OCI-LY7 (cell line): ENCODE results near the gene KRTAP21-1. TPM values are rescaled to one million over a fixed set of nuclear protein-coding genes. Genes with fewer than 3 reads are reported as not detected.

Experiments used
- BruUV-seq: library from RNA; stranded (reverse); fragments of 400-500 nt; replicated peaks from 2 replicates; lab custom pipeline; 2021; lab: Mats Ljungman, UMichigan
- CTCF ChIA-PET: fragments of 300-600 bp; sonication (Branson Sonifier 250); formaldehyde crosslinking; loops from one replicate; lab custom pipeline; 2022; ENCODE audit warnings: antibody characterized with exemption; ENCODE audit not compliant: unreplicated experiment; lab: Charles Lee
- POLR2A ChIA-PET: fragments of 300-600 bp; sonication (Branson Sonifier 250); formaldehyde crosslinking; loops from one replicate; lab custom pipeline; 2022; ENCODE audit warnings: antibody characterized with exemption; lab: Charles Lee
- DNase-seq: peaks from one replicate; pipeline ENCODE4 v3.0.0-alpha.2; 2015; ENCODE audit warnings: low spot score
- H2AFZ ChIP-seq: fragments of 200-600 bp; sonication (generic), shearing (Covaris generic); 2 replicates; pipeline ENCODE4 v1.6.1; 2014; ENCODE audit warnings: mild to moderate bottlenecking, antibody characterized with exemption, low read length, moderate library complexity
- H3K27ac ChIP-seq: fragments of 200-600 bp; sonication (generic); 2 replicates; pipeline ENCODE4 v1.5.1; 2014; ENCODE audit warnings: mixed run types, low read depth, mild to moderate bottlenecking, moderate library complexity, low read length, inconsistent platforms; ENCODE audit not compliant: poor library complexity, severe bottlenecking
- H3K36me3 ChIP-seq: fragments of 200-600 bp; sonication (generic); 2 replicates; pipeline ENCODE4 v1.6.1; 2014; ENCODE audit warnings: mild to moderate bottlenecking, antibody characterized with exemption, low read length, moderate library complexity, mixed read lengths; ENCODE audit not compliant: insufficient read depth
- H3K4me1 ChIP-seq: fragments of 200-600 bp; sonication (generic); 2 replicates; pipeline ENCODE4 v1.5.1; 2014; ENCODE audit warnings: mild to moderate bottlenecking, low read length; ENCODE audit not compliant: insufficient read depth, poor library complexity, severe bottlenecking
- H3K4me2 ChIP-seq: fragments of 200-600 bp; sonication (generic); 2 replicates; pipeline ENCODE4 v1.6.1; 2014; ENCODE audit warnings: mild to moderate bottlenecking, low read length
- H3K4me3 ChIP-seq: fragments of 200-600 bp; sonication (generic); 2 replicates; pipeline ENCODE4 v1.5.1; 2014; ENCODE audit warnings: mild to moderate bottlenecking, low read depth, low read length; ENCODE audit not compliant: poor library complexity, severe bottlenecking
- H3K79me2 ChIP-seq: fragments of 200-600 bp; sonication (generic); 2 replicates; pipeline ENCODE4 v1.6.1; 2016; ENCODE audit warnings: low read depth, mild to moderate bottlenecking, low read length, moderate library complexity, mixed read lengths; ENCODE audit not compliant: insufficient read depth
- H3K9me2 ChIP-seq: fragments of 200-600 bp; sonication (generic); 2 replicates; pipeline ENCODE4 v1.6.1; 2016; ENCODE audit warnings: mild to moderate bottlenecking, low read length, mixed read lengths; ENCODE audit not compliant: insufficient read depth
- H3K9me3 ChIP-seq: fragments of 200-600 bp; sonication (generic); 2 replicates; pipeline ENCODE4 v1.6.1; 2014; ENCODE audit warnings: mild to moderate bottlenecking, mixed run types, low read length, mixed read lengths
- H4K20me1 ChIP-seq: fragments of 200-600 bp; sonication (generic); 2 replicates; pipeline ENCODE4 v1.6.1; 2014; ENCODE audit warnings: mild to moderate bottlenecking, antibody characterized with exemption, low read length, moderate library complexity, mixed read lengths; ENCODE audit not compliant: insufficient read depth
- EZH2phosphoT487 ChIP-seq: fragments of 200-600 bp; sonication (generic); IDR thresholded peaks from 2 replicates; pipeline ENCODE4 v1.6.1; 2018; ENCODE audit warnings: low read depth, borderline replicate concordance, mild to moderate bottlenecking, mixed run types, antibody characterized with exemption, low read length, moderate library complexity, mixed read lengths
- intact Hi-C: fragments of 100-400 bp; cut with micrococcal nuclease; formaldehyde crosslinking; loops from one replicate; pipeline ENCODE4 v1.10.0; 2022; ENCODE audit not compliant: unreplicated experiment
- total RNA-seq, 2 experiments: library from RNA; depleted of rRNA in 1 of 2; stranded (reverse); fragments of >200 nt in 1 of 2; shearing (Covaris generic) in 1 of 2; gene quantifications; 2 replicates each; pipeline ENCODE4 v1.2.3, GENCODE V29; 2014 to 2022
- TF ChIP-seq, protein P1 (sequence below): fragments of 200-600 bp; sonication (generic); conservative IDR thresholded peaks from 2 replicates; pipeline ENCODE4 v1.5.1; 2014; ENCODE audit warnings: mild to moderate bottlenecking, antibody characterized with exemption, low read length, moderate library complexity, mixed read lengths

Gene KRTAP21-1
- total RNA-seq, 2 experiments from 2014 or later: not detected

GRCh38 chr21:30779249-30779648, 24.0 kb upstream of the KRTAP21-1 start:
- no peak for TF ChIP-seq EZH2phosphoT487
- TF ChIP-seq, protein P1, sequence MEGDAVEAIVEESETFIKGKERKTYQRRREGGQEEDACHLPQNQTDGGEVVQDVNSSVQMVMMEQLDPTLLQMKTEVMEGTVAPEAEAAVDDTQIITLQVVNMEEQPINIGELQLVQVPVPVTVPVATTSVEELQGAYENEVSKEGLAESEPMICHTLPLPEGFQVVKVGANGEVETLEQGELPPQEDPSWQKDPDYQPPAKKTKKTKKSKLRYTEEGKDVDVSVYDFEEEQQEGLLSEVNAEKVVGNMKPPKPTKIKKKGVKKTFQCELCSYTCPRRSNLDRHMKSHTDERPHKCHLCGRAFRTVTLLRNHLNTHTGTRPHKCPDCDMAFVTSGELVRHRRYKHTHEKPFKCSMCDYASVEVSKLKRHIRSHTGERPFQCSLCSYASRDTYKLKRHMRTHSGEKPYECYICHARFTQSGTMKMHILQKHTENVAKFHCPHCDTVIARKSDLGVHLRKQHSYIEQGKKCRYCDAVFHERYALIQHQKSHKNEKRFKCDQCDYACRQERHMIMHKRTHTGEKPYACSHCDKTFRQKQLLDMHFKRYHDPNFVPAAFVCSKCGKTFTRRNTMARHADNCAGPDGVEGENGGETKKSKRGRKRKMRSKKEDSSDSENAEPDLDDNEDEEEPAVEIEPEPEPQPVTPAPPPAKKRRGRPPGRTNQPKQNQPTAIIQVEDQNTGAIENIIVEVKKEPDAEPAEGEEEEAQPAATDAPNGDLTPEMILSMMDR: no peak
- Histone ChIP-seq H3K4me1 (no peaks in the 10 kb centered on the region), H3K36me3 (no peaks in the 10 kb centered on the region), H3K4me2 (no peak overlapping the region), H3K27ac (no peak overlapping the region), H2AFZ (no peak overlapping the region), H3K4me3 (no peak overlapping the region), H3K9me3 (no peaks in the 10 kb centered on the region), H4K20me1 (no peaks in the 10 kb centered on the region), H3K79me2 (no peaks in the 10 kb centered on the region), H3K9me2 (no peaks in the 10 kb centered on the region)
- DNase-seq: no peak
- ChIA-PET CTCF (no interaction called here), POLR2A (no interaction called here)
- no TSS peak for BruUV-seq
- intact Hi-C loops: no loop called here

GRCh38 chr21:30769724-30770431, 14.7 kb upstream of the KRTAP21-1 start:
- Histone ChIP-seq H3K9me3 (no peaks in the 10 kb centered on the region), H2AFZ (no peak overlapping the region), H4K20me1 (no peaks in the 10 kb centered on the region), H3K4me2 (no peak overlapping the region), H3K4me1 (no peaks in the 10 kb centered on the region), H3K79me2 (no peaks in the 10 kb centered on the region), H3K9me2 (no peaks in the 10 kb centered on the region), H3K27ac (no peak overlapping the region), H3K36me3 (no peaks in the 10 kb centered on the region), H3K4me3 (no peak overlapping the region)
- BruUV-seq: no TSS peak
- DNase-seq: no peak
- no peak for TF ChIP-seq EZH2phosphoT487
- TF ChIP-seq, protein P1: no peak
- CTCF ChIA-PET: no interaction called here
- intact Hi-C loops: no loop called here
- POLR2A ChIA-PET: interaction anchor here (0.6 kb wide), 1 partner anchor 187 kb away, joined by 4 read pairs; no protein-coding TSS in a partner anchor

GRCh38 chr21:30760776-30761175, 5.5 kb upstream of the KRTAP21-1 start:
- Histone ChIP-seq H3K4me3 (no peak overlapping the region), H3K9me3 (no peaks in the 10 kb centered on the region)
- POLR2A ChIA-PET: interaction anchor here (1.0 kb wide), 1 partner anchor 14 kb away, joined by 3 read pairs; no protein-coding TSS in a partner anchor

More at GRCh38 chr21:30760776-30761175, 5.5 kb upstream of the KRTAP21-1 start:
- no peak for TF ChIP-seq EZH2phosphoT487
- TF ChIP-seq, protein P1: no peak
- no peaks in the 10 kb centered on the region for H3K79me2 ChIP-seq
- CTCF ChIA-PET: no interaction called here
- no peak overlapping the region for H3K4me2 ChIP-seq
- no peak for DNase-seq
- no peaks in the 10 kb centered on the region for H4K20me1 ChIP-seq
- no peak overlapping the region for H2AFZ ChIP-seq
- BruUV-seq: no TSS peak
- no peaks in the 10 kb centered on the region for H3K36me3 ChIP-seq
- intact Hi-C loops: no loop called here
- no peaks in the 10 kb centered on the region for H3K9me2 ChIP-seq
- no peaks in the 10 kb centered on the region for H3K4me1 ChIP-seq
- no peak overlapping the region for H3K27ac ChIP-seq
